ENCODE measurements around the gene PRMT3.

- TF ChIP-seq CTCF (IDR thresholded peaks at IDR 0.05) (no peak), POLR2A (IDR thresholded peaks at IDR 0.05) (no peak)
These were observed 34.4 kb downstream of the PRMT3 start for GRCh38 chr11:20421946-20422345.
